Activated CD4-positive, alpha-beta T cell treated with anti-CD3 and anti-CD28 coated beads, Interleukin-2, amount 10 ng/mL, durations not matched to agents 7 days and 5 days (primary cell): ENCODE results near the gene TANGO2. TPM values are rescaled to one million over a fixed set of nuclear protein-coding genes. Genes with fewer than 3 reads are reported as not detected.

Experiments used
- CTCF ChIA-PET: fragments of 350-600 bp; sonication (Branson Sonifier 250); formaldehyde crosslinking; loops from one replicate; lab custom pipeline; 2021; ENCODE audit warnings: antibody characterized with exemption; lab: Charles Lee
- POLR2A ChIA-PET: fragments of 350-600 bp; sonication (Branson Sonifier 250); formaldehyde crosslinking; loops from one replicate; lab custom pipeline; 2021; ENCODE audit warnings: antibody characterized with exemption; lab: Charles Lee
- DNase-seq: peaks from one replicate; pipeline ENCODE4 v3.0.0-alpha.2; 2020
- H3K27ac Mint-ChIP-seq: one replicate; pipeline ENCODE4 v1.8.0; 2021; ENCODE audit warnings: mild to moderate bottlenecking, moderate library complexity, mixed read lengths
- H3K27me3 Mint-ChIP-seq: one replicate; pipeline ENCODE4 v1.8.0; 2021; ENCODE audit warnings: mixed read lengths
- H3K36me3 Mint-ChIP-seq: one replicate; pipeline ENCODE4 v1.8.0; 2021; ENCODE audit warnings: low read depth, mixed read lengths
- H3K4me1 Mint-ChIP-seq: one replicate; pipeline ENCODE4 v1.8.0; 2021; ENCODE audit warnings: mixed read lengths
- H3K4me3 Mint-ChIP-seq: one replicate; pipeline ENCODE4 v1.8.0; 2021; ENCODE audit warnings: mild to moderate bottlenecking, moderate library complexity, mixed read lengths
- H3K9me3 Mint-ChIP-seq: one replicate; pipeline ENCODE4 v1.8.0; 2021; ENCODE audit warnings: mixed read lengths
- total RNA-seq, 2 experiments: library from RNA; stranded (reverse); gene quantifications; one replicate each; pipeline ENCODE4 v1.2.3, GENCODE V29; 2021

Gene TANGO2
- total RNA-seq, 2 experiments from 2014 or later, result 36.7 to 39.7 TPM

DNA sequence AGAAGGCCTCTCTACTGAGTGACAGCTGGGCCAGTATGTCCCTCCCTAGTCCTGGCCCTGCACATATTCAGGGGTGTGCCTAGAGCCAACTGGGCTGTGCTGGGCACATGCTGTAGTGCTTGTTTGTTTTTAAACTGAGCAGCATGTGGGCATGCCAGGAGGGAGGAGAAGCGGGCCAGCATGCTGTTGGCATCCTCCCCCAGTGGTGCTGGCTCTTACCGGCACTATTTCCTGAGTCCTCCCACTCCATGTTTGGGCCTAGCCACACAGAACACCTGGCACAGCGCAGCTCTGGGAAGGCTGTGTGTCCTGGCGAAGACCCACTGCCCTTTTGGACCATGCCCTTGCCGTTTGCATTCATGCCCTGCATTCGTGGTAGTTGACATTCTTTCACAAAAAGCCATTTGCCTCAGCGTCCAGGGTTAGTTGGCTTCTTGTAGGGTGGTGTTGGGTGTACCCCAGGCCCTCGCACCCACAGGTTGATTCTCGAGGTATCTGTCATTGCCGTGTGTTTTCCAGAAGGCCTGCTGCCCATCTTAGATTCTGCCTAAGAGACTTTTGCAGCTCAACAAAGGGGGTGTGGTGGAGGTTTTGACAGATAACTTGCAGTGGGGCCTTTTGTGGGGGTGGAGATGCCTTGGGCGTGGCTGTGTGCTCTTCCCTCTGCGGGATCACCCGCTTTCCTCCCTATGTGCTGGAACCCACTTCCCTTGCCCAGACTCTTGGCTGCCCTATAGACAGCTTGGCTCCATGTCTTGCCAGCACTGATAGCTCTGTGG lies 72.7 kb downstream of the TANGO2 start:
- H3K27me3 Mint-ChIP-seq, result no peaks in the 10 kb centered on the region
- no peak for DNase-seq
- ChIA-PET CTCF (interaction anchor here (0.6 to 1.6 kb wide), 4 partner anchors 11 to 1253 kb away, joined by 3 to 4 read pairs (median 4); no protein-coding TSS in a partner anchor), POLR2A (no interaction called here)
- H3K4me3 Mint-ChIP-seq, result no peak overlapping the region
- H3K4me1 Mint-ChIP-seq, result peaks cover 29% of the 10 kb centered on the region
- peaks cover 86% of the 10 kb centered on the region for H3K36me3 Mint-ChIP-seq
- no peaks in the 10 kb centered on the region for H3K9me3 Mint-ChIP-seq
- H3K27ac Mint-ChIP-seq, result no peak overlapping the region

DNA sequence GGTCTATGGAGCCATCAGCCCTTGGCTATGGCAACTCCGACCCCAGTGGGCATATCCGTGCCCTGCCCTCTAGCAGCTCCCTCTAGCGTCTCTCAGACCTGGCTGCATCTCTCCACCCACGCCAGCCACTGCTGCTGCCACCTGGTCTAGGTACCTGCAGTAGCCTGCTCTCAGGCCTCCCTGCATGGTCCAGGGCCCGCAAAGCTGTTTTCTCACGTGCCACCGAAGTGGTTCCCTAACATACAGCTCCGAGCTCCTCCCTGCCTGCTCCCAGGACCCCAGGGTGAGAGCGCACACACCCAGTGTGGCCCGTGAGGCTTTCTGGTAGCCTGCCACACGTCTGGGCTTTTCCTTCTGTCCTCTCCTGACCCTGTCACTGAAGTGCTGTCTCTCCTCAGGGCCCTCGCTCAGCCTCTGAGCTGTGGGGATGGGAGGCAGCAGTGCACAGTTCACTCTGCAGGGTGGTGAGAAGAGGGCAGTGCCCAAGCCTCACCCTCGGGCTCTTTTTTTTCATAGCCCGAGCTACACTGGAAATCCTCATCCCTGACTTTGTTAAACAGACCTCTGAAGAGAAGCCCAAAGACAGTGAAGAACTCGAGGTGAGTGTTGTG lies 73.4 kb downstream of the TANGO2 start:
- DNase-seq, result no peak
- Mint-ChIP-seq H3K4me1 (peaks cover 36% of the 10 kb centered on the region), H3K27ac (no peak overlapping the region), H3K27me3 (no peaks in the 10 kb centered on the region), H3K4me3 (no peak overlapping the region), H3K9me3 (no peaks in the 10 kb centered on the region), H3K36me3 (peaks cover 89% of the 10 kb centered on the region)
- POLR2A ChIA-PET, result no interaction called here
- CTCF ChIA-PET, result interaction anchor here (0.7 to 1.0 kb wide), 2 partner anchors 13 to 35 kb away, joined by 3 read pairs; no protein-coding TSS in a partner anchor

DNA sequence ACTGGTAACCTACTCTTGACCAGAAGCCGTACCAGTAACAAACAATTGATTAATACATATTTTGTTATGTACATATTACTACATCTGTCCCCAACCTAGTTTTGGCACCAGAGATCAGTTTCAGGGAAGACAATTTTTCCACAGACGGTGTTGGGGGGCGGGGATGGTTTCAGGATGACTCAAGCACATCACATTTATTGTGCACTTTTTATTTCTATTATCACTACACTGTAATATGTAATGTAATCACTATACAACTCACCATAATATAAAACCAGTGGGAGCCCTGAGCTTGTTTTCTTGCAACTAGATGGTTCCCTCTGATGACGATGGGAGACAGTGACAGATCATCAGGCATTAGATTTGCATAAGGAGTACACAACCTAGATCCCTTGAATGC lies 74.6 kb downstream of the TANGO2 start:
- DNase-seq, result no peak

DNA sequence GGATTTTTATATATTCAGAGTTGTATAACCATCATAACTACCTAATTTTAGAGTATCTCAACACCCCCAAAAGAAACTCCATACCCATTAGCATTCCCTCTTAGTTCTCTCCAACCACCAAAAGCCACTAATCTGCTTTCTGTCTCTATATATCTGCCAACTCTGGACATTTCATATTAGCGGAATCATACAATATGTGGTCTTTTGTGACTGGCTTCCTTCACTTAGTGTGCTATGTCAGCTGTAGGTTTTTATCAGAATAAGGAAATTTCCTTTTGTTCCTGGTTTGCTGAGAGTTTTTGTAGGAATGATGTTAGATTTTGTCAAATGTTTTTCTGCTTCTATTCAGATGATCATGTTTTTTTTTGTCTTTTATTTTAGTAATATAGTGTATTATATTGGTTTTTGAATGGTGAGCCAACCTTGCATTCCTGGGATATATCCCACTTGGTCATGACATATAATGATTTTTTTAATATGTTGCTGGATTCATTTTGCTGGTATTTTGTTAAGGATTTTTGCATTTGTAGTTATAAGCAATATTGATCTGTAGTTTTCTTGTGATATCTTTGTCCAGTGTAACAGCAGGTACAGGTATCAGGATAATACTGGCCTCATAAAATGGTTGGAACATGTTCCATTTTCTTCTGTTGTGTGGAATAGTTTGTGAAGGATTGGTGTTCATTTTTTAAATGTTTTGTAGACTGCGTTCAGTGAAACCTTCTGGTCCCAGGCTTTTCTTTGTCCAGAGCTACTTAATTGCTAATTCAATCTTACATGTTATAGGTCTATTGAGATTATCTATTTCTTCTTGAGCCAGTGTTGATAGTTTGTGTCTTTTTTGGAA lies 75.9 kb downstream of the TANGO2 start:
- no peak for DNase-seq
- H3K4me3 Mint-ChIP-seq, result no peak overlapping the region
- peaks cover 82% of the 10 kb centered on the region for H3K36me3 Mint-ChIP-seq
- ChIA-PET POLR2A (no interaction called here), CTCF (interaction anchor here (1.7 kb wide), 1 partner anchor 20 kb away, joined by 9 read pairs; the partner anchor contains the start of genes RANBP1 and TRMT2A)
- H3K4me1 Mint-ChIP-seq, result peaks cover 51% of the 10 kb centered on the region
- H3K27me3 Mint-ChIP-seq, result no peaks in the 10 kb centered on the region
- H3K9me3 Mint-ChIP-seq, result no peaks in the 10 kb centered on the region
- H3K27ac Mint-ChIP-seq, result no peak overlapping the region

More for the DNA sequence above, 74.6 kb downstream of the TANGO2 start:
- H3K9me3 Mint-ChIP-seq, result no peaks in the 10 kb centered on the region
- no peak overlapping the region for H3K27ac Mint-ChIP-seq
- peaks cover 92% of the 10 kb centered on the region for H3K36me3 Mint-ChIP-seq
- POLR2A ChIA-PET, result no interaction called here
- CTCF ChIA-PET, result interaction anchor here (1.7 kb wide), 1 partner anchor 21 kb away, joined by 9 read pairs; the partner anchor contains the start of genes RANBP1 and TRMT2A
- no peak overlapping the region for H3K4me3 Mint-ChIP-seq
- peaks cover 48% of the 10 kb centered on the region for H3K4me1 Mint-ChIP-seq
- H3K27me3 Mint-ChIP-seq, result no peaks in the 10 kb centered on the region

DNA sequence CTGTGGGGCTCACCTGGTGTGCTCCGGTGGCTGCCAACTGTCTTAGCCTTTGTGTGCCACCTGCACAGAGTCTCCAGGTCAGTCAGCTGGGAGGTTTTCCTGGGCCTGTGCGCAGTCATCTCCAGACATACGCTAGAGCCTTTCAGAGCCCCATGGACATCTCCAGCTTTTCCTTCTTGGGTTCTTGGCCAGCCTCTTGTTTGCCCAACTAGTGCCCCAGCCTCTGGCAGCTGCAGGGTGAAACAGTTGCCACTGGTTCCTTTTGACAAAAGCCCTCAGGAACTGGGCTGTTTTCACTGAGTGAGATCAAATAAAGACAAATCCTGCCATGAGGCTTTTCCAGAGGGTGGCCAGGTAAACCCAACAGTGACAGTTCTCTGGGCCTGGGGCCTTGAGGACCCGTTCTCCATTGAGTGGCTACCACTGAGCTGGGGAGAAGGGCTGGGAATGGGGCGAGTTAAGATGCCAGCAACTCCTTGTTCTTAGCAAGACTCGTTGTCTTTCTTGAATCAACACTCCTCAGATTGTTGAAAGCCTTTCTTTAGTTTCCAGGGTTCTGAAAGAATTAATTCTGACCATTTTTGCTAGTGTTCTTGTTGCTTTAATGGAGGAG lies 78.3 kb downstream of the TANGO2 start:
- DNase-seq, result no peak
- Mint-ChIP-seq H3K27ac (peak overlapping the region; percentile 90), H3K4me1 (peaks cover 55% of the 10 kb centered on the region), H3K4me3 (peak overlapping the region; percentile 58), H3K9me3 (no peaks in the 10 kb centered on the region), H3K27me3 (no peaks in the 10 kb centered on the region), H3K36me3 (peaks cover 64% of the 10 kb centered on the region)
- CTCF ChIA-PET, result interaction anchor here (0.9 kb wide), 1 partner anchor 40 kb away, joined by 3 read pairs; no protein-coding TSS in a partner anchor
- POLR2A ChIA-PET, result no interaction called here

DNA sequence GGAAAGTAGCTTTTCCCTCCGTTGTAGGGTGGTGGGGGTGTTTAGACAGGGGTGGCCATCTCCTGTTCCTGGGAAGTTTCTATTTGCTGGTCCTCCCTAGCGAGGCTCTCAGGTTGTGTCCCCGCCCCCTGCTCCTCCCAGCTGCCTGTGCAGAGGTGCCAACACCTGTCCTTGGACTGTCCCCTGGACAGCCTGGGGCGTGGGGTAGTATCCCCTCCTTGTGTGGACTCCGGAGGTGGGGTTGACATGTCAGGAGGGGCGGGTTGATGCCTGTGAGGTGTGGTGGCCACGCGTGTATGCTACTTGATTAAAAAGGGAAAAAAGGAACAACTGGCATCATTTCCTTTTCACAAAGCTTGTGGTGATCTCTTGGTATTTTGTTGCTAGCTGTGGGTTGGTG lies 80.7 kb downstream of the TANGO2 start:
- Mint-ChIP-seq H3K4me3 (no peak overlapping the region), H3K27me3 (no peaks in the 10 kb centered on the region), H3K36me3 (peaks cover 43% of the 10 kb centered on the region), H3K9me3 (no peaks in the 10 kb centered on the region), H3K4me1 (peaks cover 48% of the 10 kb centered on the region), H3K27ac (peak overlapping the region; percentile 90)
- no peak for DNase-seq
- CTCF ChIA-PET, result interaction anchor here (1.2 kb wide), 1 partner anchor 70 kb away, joined by 6 read pairs; no protein-coding TSS in a partner anchor
- POLR2A ChIA-PET, result no interaction called here

DNA sequence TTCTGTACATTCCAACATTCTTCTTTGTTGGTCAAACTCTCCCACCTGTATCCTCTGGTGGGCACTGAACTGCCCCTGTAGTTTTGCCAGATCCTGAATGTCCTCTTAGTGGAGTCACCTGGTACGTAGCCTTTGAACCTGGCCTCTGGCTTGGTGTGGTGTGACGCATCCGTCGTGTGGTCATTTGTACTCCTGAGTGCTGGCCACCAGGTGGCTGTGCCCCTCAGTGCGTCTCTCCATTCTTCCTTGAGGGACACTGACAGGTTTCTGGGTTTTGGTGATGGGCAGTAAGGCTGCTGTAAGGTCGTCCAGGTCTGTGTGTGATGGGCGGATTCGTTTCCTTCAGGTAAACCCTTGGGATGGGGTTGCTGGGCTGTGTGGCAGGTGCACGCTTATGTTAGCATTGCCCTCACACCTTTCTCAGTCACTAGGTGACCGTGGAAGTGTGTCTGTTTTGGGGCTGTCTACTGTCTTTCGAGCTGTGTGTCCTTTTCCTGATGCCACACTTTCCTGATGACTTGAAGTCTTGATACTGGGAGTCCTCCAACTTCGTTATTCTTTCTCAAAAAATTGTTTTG lies 81.4 kb downstream of the TANGO2 start:
- Mint-ChIP-seq H3K27ac (peak overlapping the region; percentile 19), H3K4me3 (no peak overlapping the region), H3K4me1 (peaks cover 47% of the 10 kb centered on the region), H3K36me3 (peaks cover 37% of the 10 kb centered on the region), H3K27me3 (no peaks in the 10 kb centered on the region), H3K9me3 (no peaks in the 10 kb centered on the region)
- no peak for DNase-seq
- POLR2A ChIA-PET, result interaction anchor here (0.7 kb wide), 1 partner anchor 358 kb away, joined by 5 read pairs; no protein-coding TSS in a partner anchor
- CTCF ChIA-PET, result interaction anchor here (1.0 kb wide), 1 partner anchor 9 kb away, joined by 3 read pairs; no protein-coding TSS in a partner anchor

DNA sequence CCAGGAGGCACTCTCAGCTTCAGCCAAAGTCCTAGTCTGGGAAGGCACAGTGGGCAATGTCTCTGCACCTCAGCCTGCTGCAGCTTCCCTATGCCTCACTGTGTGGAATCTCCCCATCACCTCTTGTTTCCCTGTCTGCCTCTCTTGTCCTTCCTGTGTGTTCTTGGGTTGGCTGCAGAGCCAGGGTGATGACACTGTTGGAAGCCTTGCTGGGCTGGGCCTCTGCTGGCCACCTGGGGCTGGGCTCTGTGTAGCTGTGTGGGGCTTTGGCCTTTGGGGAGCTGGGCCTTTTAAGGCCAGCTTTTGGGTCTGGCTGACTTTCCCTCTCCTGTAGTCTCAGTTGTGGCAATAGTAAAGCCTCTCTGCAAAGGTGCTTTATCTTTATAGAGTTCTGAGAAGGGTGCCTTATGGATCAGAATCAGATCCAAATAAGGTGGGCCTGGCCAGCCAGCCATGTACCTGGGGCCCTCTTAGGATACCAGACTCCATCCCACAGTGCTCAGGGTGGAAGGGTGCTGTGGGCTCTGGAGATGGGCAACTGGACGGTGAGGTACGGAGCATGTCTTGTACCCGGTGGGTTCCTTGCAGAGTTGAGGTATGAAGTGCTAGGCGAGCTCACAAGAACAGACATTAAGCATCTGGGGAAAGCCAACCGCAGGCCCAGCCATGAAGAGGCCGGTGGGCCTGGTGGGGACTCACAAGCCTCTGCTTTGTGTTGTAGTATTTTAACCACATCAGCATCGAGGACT lies 84.7 kb downstream of the TANGO2 start:
- Mint-ChIP-seq H3K4me3 (no peak overlapping the region), H3K36me3 (peaks cover 16% of the 10 kb centered on the region), H3K4me1 (peaks cover 18% of the 10 kb centered on the region), H3K27ac (peak overlapping the region; percentile 13), H3K9me3 (no peaks in the 10 kb centered on the region), H3K27me3 (no peaks in the 10 kb centered on the region)
- CTCF ChIA-PET, result no interaction called here
- POLR2A ChIA-PET, result no interaction called here
- DNase-seq, result no peak

DNA sequence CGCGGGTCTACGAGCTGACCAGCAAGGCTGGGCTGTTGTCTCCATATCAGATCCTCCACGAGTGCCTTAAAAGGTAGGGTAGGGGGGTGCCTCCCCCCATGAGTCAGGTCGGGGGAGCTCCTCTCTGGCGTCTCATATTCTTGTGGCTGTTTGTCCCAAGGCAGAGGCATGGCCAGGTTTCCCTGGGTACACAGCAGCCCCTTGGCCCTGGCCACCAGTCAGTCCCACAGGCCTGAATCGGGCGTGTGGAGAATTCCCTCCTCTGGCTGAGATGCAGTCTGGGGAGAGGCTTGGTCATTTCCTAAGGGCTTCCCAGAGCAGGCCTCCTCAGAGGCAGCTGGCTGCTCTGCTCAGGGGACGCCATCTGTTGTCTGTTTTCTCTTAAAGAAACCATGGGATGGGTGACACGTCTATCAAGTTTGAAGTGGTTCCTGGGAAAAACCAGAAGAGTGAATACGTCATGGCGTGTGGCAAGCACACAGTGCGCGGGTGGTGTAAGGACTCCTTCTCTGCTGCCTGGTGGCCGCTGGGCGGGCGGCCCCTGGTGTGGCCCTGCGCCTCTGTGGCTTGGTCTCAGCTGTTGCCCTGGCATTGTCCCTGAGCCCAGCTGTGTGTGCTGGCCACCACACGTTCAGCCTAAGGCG lies 85.4 kb downstream of the TANGO2 start:
- H3K27me3 Mint-ChIP-seq, result no peaks in the 10 kb centered on the region
- H3K4me3 Mint-ChIP-seq, result no peak overlapping the region
- no peaks in the 10 kb centered on the region for H3K9me3 Mint-ChIP-seq
- ChIA-PET POLR2A (no interaction called here), CTCF (interaction anchor here (0.8 to 1.4 kb wide), 2 partner anchors 12 to 28 kb away, joined by 3 read pairs; no protein-coding TSS in a partner anchor)
- H3K36me3 Mint-ChIP-seq, result peaks cover 21% of the 10 kb centered on the region
- H3K4me1 Mint-ChIP-seq, result peaks cover 18% of the 10 kb centered on the region
- no peak overlapping the region for H3K27ac Mint-ChIP-seq
- no peak for DNase-seq

DNA sequence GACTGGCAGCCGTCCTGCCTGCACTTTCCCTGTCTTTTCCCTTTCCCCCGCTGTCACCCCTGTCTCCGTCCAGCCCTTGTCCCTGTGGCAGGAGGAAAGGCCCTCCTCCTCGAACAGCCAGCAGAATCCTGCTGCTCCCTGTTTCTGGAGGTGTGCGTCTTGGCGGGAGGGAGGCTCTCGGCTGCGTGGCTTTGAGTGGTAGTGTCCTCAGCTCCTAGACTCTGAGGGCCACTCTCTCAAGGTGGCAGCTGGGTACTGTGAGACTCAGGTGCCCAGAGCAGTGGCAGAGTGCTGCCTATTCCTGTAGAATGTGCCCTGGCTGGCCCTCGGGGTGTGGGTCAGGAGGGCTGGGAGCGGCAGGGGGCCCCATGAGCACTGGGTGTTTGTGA lies 85.9 kb downstream of the TANGO2 start:
- H3K4me3 Mint-ChIP-seq, result no peak overlapping the region
- no peak for DNase-seq
- ChIA-PET POLR2A (interaction anchor here (0.5 kb wide), 1 partner anchor 88 kb away, joined by 3 read pairs; no protein-coding TSS in a partner anchor), CTCF (interaction anchor here (0.8 to 1.4 kb wide), 2 partner anchors 13 to 29 kb away, joined by 3 read pairs; no protein-coding TSS in a partner anchor)
- no peak overlapping the region for H3K27ac Mint-ChIP-seq
- H3K4me1 Mint-ChIP-seq, result peaks cover 19% of the 10 kb centered on the region
- H3K36me3 Mint-ChIP-seq, result peaks cover 20% of the 10 kb centered on the region
- H3K9me3 Mint-ChIP-seq, result no peaks in the 10 kb centered on the region
- H3K27me3 Mint-ChIP-seq, result no peaks in the 10 kb centered on the region

DNA sequence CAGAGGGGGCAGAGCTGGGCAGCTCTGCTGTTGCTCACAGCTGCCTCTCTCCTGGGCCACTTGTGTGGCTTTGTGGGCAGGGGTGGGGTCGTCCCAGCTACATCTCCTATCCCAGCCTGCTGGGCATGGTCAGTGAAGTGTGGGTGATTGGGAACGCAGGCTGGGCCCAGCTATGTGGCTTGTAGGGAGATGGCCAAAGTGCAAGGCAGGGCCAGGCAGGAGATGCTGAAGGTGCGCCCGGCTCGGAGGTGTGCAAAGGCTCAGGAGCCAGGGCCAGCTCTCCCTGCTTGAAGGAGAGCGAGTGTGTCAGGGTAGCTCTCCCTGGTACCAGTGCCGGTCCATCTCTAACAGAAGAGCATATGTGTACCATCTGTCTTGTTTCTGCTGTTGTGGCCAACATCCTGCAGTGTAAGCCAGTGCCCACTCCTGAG lies 86.6 kb downstream of the TANGO2 start:
- Mint-ChIP-seq H3K36me3 (peaks cover 20% of the 10 kb centered on the region), H3K9me3 (no peaks in the 10 kb centered on the region), H3K4me1 (peaks cover 17% of the 10 kb centered on the region), H3K4me3 (no peak overlapping the region), H3K27me3 (no peaks in the 10 kb centered on the region), H3K27ac (no peak overlapping the region)
- POLR2A ChIA-PET, result interaction anchor here (0.5 kb wide), 1 partner anchor 88 kb away, joined by 3 read pairs; no protein-coding TSS in a partner anchor
- CTCF ChIA-PET, result interaction anchor here (1.4 kb wide), 1 partner anchor 14 kb away, joined by 3 read pairs; no protein-coding TSS in a partner anchor
- no peak for DNase-seq
